Osteocyte (in vitro differentiated cells): Measurements from ENCODE around the gene BMP7. TPM values are rescaled to one million over a fixed set of nuclear protein-coding genes. Genes with fewer than 3 reads are reported as not detected.

Experiments
- DNase-seq: peaks from one replicate; pipeline ENCODE4 v3.0.0; 2021; ENCODE audit warnings: mixed read lengths; ENCODE audit not compliant: unreplicated experiment; ENCODE audit errors: extremely low spot score
- H3K27ac Mint-ChIP-seq: one replicate; pipeline ENCODE4 v1.8.0; 2021; ENCODE audit warnings: mild to moderate bottlenecking, mixed read lengths; ENCODE audit not compliant: unreplicated experiment
- H3K27me3 Mint-ChIP-seq: one replicate; pipeline ENCODE4 v1.8.0; 2021; ENCODE audit warnings: mixed read lengths; ENCODE audit not compliant: unreplicated experiment
- H3K36me3 Mint-ChIP-seq: one replicate; pipeline ENCODE4 v1.8.0; 2021; ENCODE audit warnings: mixed read lengths; ENCODE audit not compliant: unreplicated experiment
- H3K4me1 Mint-ChIP-seq: one replicate; pipeline ENCODE4 v1.8.0; 2021; ENCODE audit warnings: mixed read lengths; ENCODE audit not compliant: unreplicated experiment
- H3K4me3 Mint-ChIP-seq: one replicate; pipeline ENCODE4 v1.8.0; 2021; ENCODE audit warnings: mild to moderate bottlenecking, moderate library complexity, mixed read lengths; ENCODE audit not compliant: unreplicated experiment
- H3K9me3 Mint-ChIP-seq: one replicate; pipeline ENCODE4 v1.8.0; 2021; ENCODE audit warnings: mixed read lengths; ENCODE audit not compliant: unreplicated experiment
- CTCF ChIP-seq: fragments of 200-600 bp; sonication (generic); IDR thresholded peaks from 2 replicates; pipeline ENCODE4 v1.5.0; 2021; ENCODE audit warnings: antibody characterized with exemption, mild to moderate bottlenecking, moderate library complexity
- total RNA-seq: library from RNA; stranded (reverse); gene quantifications from 2 replicates; pipeline ENCODE4 v1.2.1, GENCODE V29; 2021

Gene BMP7
- total RNA-seq, 1 donor from 2014 or later: not detected

- H3K9me3 Mint-ChIP-seq: peaks cover 4% of the 10 kb centered on the region
- H3K4me1 Mint-ChIP-seq: no peaks in the 10 kb centered on the region
- H3K27ac Mint-ChIP-seq: no peak overlapping the region
- H3K4me3 Mint-ChIP-seq: no peak overlapping the region
- no peak for DNase-seq
- H3K36me3 Mint-ChIP-seq: no peaks in the 10 kb centered on the region
- TF ChIP-seq CTCF: no peak
- H3K27me3 Mint-ChIP-seq: peaks cover 26% of the 10 kb centered on the region
Observed at GRCh38 chr20:57156011-57156729, 110.3 kb downstream of the BMP7 start.

GRCh38 chr20:57155415-57155814 lies 111.0 kb downstream of the BMP7 start:
- H3K36me3 Mint-ChIP-seq: no peaks in the 10 kb centered on the region
- no peaks in the 10 kb centered on the region for H3K4me1 Mint-ChIP-seq
- no peak overlapping the region for H3K27ac Mint-ChIP-seq
- peaks cover 4% of the 10 kb centered on the region for H3K9me3 Mint-ChIP-seq
- TF ChIP-seq CTCF: no peak
- no peak for DNase-seq
- peaks cover 33% of the 10 kb centered on the region for H3K27me3 Mint-ChIP-seq
- no peak overlapping the region for H3K4me3 Mint-ChIP-seq

- H3K9me3 Mint-ChIP-seq: peaks cover 4% of the 10 kb centered on the region
- no peak overlapping the region for H3K4me3 Mint-ChIP-seq
- no peak overlapping the region for H3K27ac Mint-ChIP-seq
- TF ChIP-seq CTCF: no peak
- peaks cover 45% of the 10 kb centered on the region for H3K27me3 Mint-ChIP-seq
- H3K4me1 Mint-ChIP-seq: no peaks in the 10 kb centered on the region
- no peaks in the 10 kb centered on the region for H3K36me3 Mint-ChIP-seq
- DNase-seq: no peak
Observed at GRCh38 chr20:57153238-57153905, 113.1 kb downstream of the BMP7 start.

GRCh38 chr20:57152557-57152956 lies 113.9 kb downstream of the BMP7 start:
- Mint-ChIP-seq H3K27ac (no peak overlapping the region), H3K9me3 (peaks cover 4% of the 10 kb centered on the region), H3K4me3 (no peak overlapping the region), H3K27me3 (peaks cover 51% of the 10 kb centered on the region), H3K36me3 (no peaks in the 10 kb centered on the region), H3K4me1 (no peaks in the 10 kb centered on the region)
- no peak for TF ChIP-seq CTCF
- no peak for DNase-seq

GRCh38 chr20:57150559-57150958 lies 115.9 kb downstream of the BMP7 start:
- TF ChIP-seq CTCF: no peak
- Mint-ChIP-seq H3K4me3 (no peak overlapping the region), H3K36me3 (no peaks in the 10 kb centered on the region), H3K27ac (no peak overlapping the region), H3K9me3 (peaks cover 4% of the 10 kb centered on the region), H3K4me1 (no peaks in the 10 kb centered on the region), H3K27me3 (peaks cover 65% of the 10 kb centered on the region)
- no peak for DNase-seq
